ENCODE data around the gene RPE. TPM values are rescaled to one million over a fixed set of nuclear protein-coding genes. Genes with fewer than 3 reads are reported as not detected.

The RPE gene
- total RNA-seq, 4 donors from 2014 or later: 67.3 to 190 (median 87.2) TPM

DNA sequence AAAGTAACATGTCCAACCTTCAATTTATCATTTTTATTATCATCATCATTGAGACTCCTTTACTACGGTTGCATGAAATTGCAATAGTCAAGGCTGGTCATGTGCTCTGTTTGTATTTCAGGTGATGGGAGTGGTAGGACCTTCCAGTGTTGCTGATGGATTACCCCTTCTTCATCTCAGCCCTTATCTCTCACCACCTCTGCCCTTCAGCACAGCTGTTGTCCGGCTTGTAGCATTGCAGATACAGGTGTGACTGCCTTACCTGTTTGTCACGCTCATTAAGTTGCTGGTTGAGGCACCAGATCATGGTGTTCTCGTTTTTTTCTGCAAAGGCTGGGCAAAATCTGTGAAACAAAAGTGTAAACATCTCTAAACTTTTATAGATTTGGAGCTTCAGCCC, 31.7 kb upstream of the RPE start:
- 79% methylated on average over 4 of the region's 4 CpGs for WGBS, 2 donors
- intact Hi-C loops (cut with DNase I): loop anchor here (10.0 kb wide), 1 partner anchor 434 kb away; no protein-coding TSS in a partner anchor
- no peak for DNase-seq
- no peaks in the 10 kb centered on the region for H3K9me3 ChIP-seq
- TF ChIP-seq, protein P1, sequence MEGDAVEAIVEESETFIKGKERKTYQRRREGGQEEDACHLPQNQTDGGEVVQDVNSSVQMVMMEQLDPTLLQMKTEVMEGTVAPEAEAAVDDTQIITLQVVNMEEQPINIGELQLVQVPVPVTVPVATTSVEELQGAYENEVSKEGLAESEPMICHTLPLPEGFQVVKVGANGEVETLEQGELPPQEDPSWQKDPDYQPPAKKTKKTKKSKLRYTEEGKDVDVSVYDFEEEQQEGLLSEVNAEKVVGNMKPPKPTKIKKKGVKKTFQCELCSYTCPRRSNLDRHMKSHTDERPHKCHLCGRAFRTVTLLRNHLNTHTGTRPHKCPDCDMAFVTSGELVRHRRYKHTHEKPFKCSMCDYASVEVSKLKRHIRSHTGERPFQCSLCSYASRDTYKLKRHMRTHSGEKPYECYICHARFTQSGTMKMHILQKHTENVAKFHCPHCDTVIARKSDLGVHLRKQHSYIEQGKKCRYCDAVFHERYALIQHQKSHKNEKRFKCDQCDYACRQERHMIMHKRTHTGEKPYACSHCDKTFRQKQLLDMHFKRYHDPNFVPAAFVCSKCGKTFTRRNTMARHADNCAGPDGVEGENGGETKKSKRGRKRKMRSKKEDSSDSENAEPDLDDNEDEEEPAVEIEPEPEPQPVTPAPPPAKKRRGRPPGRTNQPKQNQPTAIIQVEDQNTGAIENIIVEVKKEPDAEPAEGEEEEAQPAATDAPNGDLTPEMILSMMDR (IDR thresholded peaks at IDR 0.05): no peak
- H3K27ac ChIP-seq: no peak overlapping the region
- H3K36me3 ChIP-seq: no peaks in the 10 kb centered on the region
- H3K27me3 ChIP-seq: no peaks in the 10 kb centered on the region
- H3K4me1 ChIP-seq: no peaks in the 10 kb centered on the region
- no peak overlapping the region for H3K4me3 ChIP-seq (replicated peaks in 1 of 3)

DNA sequence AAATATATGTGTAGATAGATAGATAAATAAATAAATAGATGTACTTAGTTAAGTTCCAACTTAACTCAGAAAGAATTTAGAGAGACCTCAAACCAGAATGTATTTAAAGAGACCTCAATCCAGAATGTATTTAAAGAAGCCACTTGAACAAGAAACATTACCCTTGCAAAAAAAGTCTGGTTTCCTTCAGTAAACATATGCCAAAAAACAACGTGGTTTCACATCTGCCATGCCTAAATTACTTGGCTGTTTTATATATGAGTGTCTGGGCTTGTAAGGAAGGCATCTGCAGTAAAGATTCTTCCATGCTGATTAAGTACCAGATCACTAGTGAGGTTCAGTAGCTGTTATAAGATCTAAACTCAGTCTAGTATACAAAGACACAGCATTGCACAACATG, 29.1 kb upstream of the RPE start:
- no peak overlapping the region for H3K27ac ChIP-seq
- 28 to 44% methylated on average over 1 of the region's 1 CpG for WGBS, 2 donors
- no peaks in the 10 kb centered on the region for H3K27me3 ChIP-seq
- H3K4me3 ChIP-seq (replicated peaks in 1 of 3): no peak overlapping the region
- no peak for DNase-seq
- no peaks in the 10 kb centered on the region for H3K9me3 ChIP-seq
- intact Hi-C loops (cut with DNase I): loop anchor here (10.0 kb wide), 1 partner anchor 431 kb away; no protein-coding TSS in a partner anchor
- no peak for TF ChIP-seq POLR2A (IDR thresholded peaks at IDR 0.05)
- TF ChIP-seq, protein P1 (IDR thresholded peaks at IDR 0.05): no peak
- no peaks in the 10 kb centered on the region for H3K4me1 ChIP-seq
- H3K36me3 ChIP-seq: no peaks in the 10 kb centered on the region

DNA sequence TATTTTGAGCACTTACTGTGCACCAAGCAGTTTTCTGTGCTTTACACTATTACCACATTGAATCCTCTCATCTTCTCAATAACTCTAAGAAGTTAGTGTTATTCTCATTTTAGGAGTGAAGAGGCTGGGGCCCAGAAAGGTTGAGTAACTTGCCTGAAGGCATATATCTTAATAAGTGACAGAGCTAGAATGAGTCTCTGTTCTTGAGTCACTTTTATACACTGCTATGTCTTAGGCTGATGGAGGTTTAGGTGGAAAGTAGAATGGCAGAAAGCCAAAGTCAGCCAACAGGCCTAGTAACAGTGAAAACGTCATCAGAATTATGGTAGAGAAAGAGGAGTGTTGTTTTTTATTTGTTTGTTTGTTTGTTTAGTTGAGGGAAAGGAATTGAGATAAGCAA, 27.9 kb upstream of the RPE start:
- intact Hi-C loops (cut with DNase I): loop anchor here (10.0 kb wide), 1 partner anchor 430 kb away; no protein-coding TSS in a partner anchor
- H3K27me3 ChIP-seq: no peaks in the 10 kb centered on the region
- no peak for DNase-seq
- no peak overlapping the region for H3K27ac ChIP-seq
- WGBS, 2 donors: 53 to 63% methylated on average over 1 of the region's 1 CpG
- no peaks in the 10 kb centered on the region for H3K36me3 ChIP-seq
- no peak for TF ChIP-seq POLR2A (IDR thresholded peaks at IDR 0.05)
- TF ChIP-seq, protein P1 (IDR thresholded peaks at IDR 0.05): no peak
- no peaks in the 10 kb centered on the region for H3K9me3 ChIP-seq
- H3K4me3 ChIP-seq (replicated peaks in 1 of 3): no peak overlapping the region
- H3K4me1 ChIP-seq: no peaks in the 10 kb centered on the region

DNA sequence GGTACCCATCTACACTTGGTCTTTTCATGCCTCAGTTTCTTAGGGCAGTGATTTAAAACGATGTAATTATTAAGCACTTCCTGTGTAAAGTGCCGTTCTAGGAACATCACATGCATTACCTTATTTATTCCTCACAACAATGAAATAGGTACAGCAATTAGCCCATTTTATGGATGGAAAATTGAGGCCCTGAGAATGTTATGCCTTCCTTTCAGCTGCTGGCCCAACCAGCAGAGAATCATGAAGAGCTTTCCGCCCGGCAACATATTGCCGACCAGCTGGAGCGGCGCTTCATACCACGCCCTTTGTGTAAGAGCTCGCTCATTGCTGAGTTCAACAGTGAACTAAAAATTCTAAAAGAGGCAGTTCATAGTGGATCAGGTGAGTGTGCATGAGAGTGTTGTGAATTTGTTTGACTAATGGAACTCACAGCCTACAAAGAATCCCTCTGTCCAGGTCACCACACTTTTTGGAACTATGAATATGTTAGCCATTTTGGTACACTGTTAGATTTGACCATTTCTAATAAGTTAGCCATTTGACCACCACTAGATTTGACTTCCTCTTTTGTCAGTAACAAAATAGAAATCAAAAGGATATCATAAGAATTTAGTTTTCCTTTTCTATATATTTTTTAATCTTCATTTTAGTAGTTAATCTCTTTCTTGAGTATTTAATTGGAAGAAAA, 25.6 kb upstream of the RPE start:
- Histone ChIP-seq H3K9me3 (no peaks in the 10 kb centered on the region), H3K36me3 (no peaks in the 10 kb centered on the region), H3K27ac (no peak overlapping the region), H3K4me1 (no peaks in the 10 kb centered on the region), H3K27me3 (no peaks in the 10 kb centered on the region), H3K4me3 (replicated peaks in 1 of 3) (no peak overlapping the region)
- TF ChIP-seq POLR2A (IDR thresholded peaks at IDR 0.05): no peak
- TF ChIP-seq, protein P1 (IDR thresholded peaks at IDR 0.05): no peak
- DNase-seq: no peak
- intact Hi-C loops (cut with DNase I): loop anchor here (5.0 to 10.0 kb wide), 2 partner anchors 220 to 428 kb away; no protein-coding TSS in a partner anchor
- WGBS, 2 donors: 87 to 92% methylated on average over 9 of the region's 9 CpGs
